ENCODE results near the gene TMEM233.

GRCh38 chr12:119603767-119604166 lies 10.2 kb downstream of the TMEM233 start:
- TF ChIP-seq CTCF (IDR thresholded peaks at IDR 0.05), result no peak
- TF ChIP-seq POLR2A (IDR thresholded peaks at IDR 0.05), result no peak

All from Peyer's patch (tissue), 4 donors.